K562 (cell line): ENCODE results near the gene CASKIN2. TPM values are rescaled to one million over a fixed set of nuclear protein-coding genes. Genes with fewer than 3 reads are reported as not detected.

Experiments
- ATF6 ChIP-seq: sonication (generic); formaldehyde crosslinking; IDR thresholded peaks from 2 replicates; pipeline ENCODE4 v1.4.0; 2020; ENCODE audit warnings: mild to moderate bottlenecking, missing genetic modification reagents
- JUND ChIP-seq, 2 experiments: IDR thresholded peaks; 2 replicates in 1 of 2; 3 replicates in 1 of 2; pipeline ENCODE4 v1.6.1; 2011; ENCODE audit warnings: borderline replicate concordance in 2 of 2, low read depth in 2 of 2, low read length in 2 of 2, improper control_type of control experiment in 1 of 2, missing biosample characterization in 1 of 2, missing genetic modification characterization in 1 of 2, missing genetic modification reagents in 1 of 2
- NCOA4 ChIP-seq: fragments of 450-650 bp; IDR thresholded peaks from 2 replicates; pipeline ENCODE4 v1.6.1; 2018; ENCODE audit warnings: mild to moderate bottlenecking; ENCODE audit not compliant: partially characterized antibody
- NFATC3 ChIP-seq: fragments of 450-650 bp; IDR thresholded peaks from 2 replicates; pipeline ENCODE4 v1.6.1; 2017; ENCODE audit warnings: mild to moderate bottlenecking
- POLR2B ChIP-seq: fragments of 450-650 bp; IDR thresholded peaks from 2 replicates; pipeline ENCODE4 v1.6.1; 2018; ENCODE audit warnings: low read depth; ENCODE audit not compliant: partially characterized antibody
- RAD21 ChIP-seq, 2 experiments: fragments of 250-450 bp in 1 of 2; fragments of 450-650 bp in 1 of 2; sonication (Bioruptor Pico) in 1 of 2; formaldehyde crosslinking in 1 of 2; IDR thresholded peaks in 1 of 2; conservative IDR thresholded peaks in 1 of 2; 2 replicates each; pipeline versions ENCODE4 v1.4.0 to v1.8.0; 2020 to 2022; ENCODE audit warnings: mild to moderate bottlenecking in 2 of 2, moderate library complexity in 1 of 2
- RBM25 ChIP-seq: fragments of 200-400 bp; formaldehyde crosslinking; IDR thresholded peaks from 2 replicates; pipeline ENCODE4 v1.6.1; 2018; ENCODE audit warnings: low read length, low read depth, moderate library complexity; ENCODE audit not compliant: severe bottlenecking
- TRIM24 ChIP-seq, 2 experiments: fragments of 450-650 bp; IDR thresholded peaks; 2 replicates each; pipeline ENCODE4 v1.6.1; 2016
- ZNF232 ChIP-seq: sonication (generic); formaldehyde crosslinking; IDR thresholded peaks from 2 replicates; pipeline ENCODE4 v1.8.0; 2022; ENCODE audit warnings: mild to moderate bottlenecking, missing genetic modification reagents
- ZNF511 ChIP-seq: sonication (generic); formaldehyde crosslinking; IDR thresholded peaks from 2 replicates; pipeline ENCODE4 v1.8.0; 2022; ENCODE audit warnings: mild to moderate bottlenecking, missing genetic modification reagents
- ZNF512 ChIP-seq: IDR thresholded peaks from 2 replicates; pipeline ENCODE4 v1.6.1; 2016; ENCODE audit warnings: missing genetic modification characterization, missing compliant biosample characterization
- polyA plus RNA-seq, 8 experiments: library from polyadenylated mRNA; depleted of rRNA in 4 of 8; stranded (reverse) in 5 of 8; unstranded in 3 of 8; fragments of >200 nt; fragmentation: Nextera tagmentation in 2 of 8; fragmentation: Illumina TruSeq in 1 of 8; extraction: Ambion mirVana in 2 of 8; extraction: Trizol in 1 of 8; gene quantifications; 2 replicates each; pipeline versions ENCODE4 v1.2.1 to v1.2.3, GENCODE V29; 2011 to 2014; ENCODE audit warnings: inconsistent platforms in 1 of 8, missing spikeins in 1 of 8
- total RNA-seq, 7 experiments: library from RNA; depleted of rRNA in 6 of 7; stranded (reverse); fragments of >200 nt in 6 of 7; fragmentation: Illumina TruSeq in 2 of 7; extraction: Trizol in 2 of 7; gene quantifications; 2 replicates each; pipeline versions ENCODE4 v1.2.1 to v1.2.3, GENCODE V29; 2011 to 2021; ENCODE audit warnings: low replicate concordance in 1 of 7
- TF ChIP-seq, protein P1 (sequence below): IDR thresholded peaks from 2 replicates; pipeline ENCODE4 v1.6.1; 2011; ENCODE audit warnings: borderline replicate concordance, low read depth, mild to moderate bottlenecking, moderate library complexity, low read length; ENCODE audit not compliant: insufficient read depth, poor library complexity, severe bottlenecking

CASKIN2 gene
- total and polyA plus RNA-seq, 9 of the 15 experiments (the other 6 are each of a cell fraction or from before 2014, with no cell fraction given) = 0.01 to 12.2 (median 2.1) TPM

DNA sequence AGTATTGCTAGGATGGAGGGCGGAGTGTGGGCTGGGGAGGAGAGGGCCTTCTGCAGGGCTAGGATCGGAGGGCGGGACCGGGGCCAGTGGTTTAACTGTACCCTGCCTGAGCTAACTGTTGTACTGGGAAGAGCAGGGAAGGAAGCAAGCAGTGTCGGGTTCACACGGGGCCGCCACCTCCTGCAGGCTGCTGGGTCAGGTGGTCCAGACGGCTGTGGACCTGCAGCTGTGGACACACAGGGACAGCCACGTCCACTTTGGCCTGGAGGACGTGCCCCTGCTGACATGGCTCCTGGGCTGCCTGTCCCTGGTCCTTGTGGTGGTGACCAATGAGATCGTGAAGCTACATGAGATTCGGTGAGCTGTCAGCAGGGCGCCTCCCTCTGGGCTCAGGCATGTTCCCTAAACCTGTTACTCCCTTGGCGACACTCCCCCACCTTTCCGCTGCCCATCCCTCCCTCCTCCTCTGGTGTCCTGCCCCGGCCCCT lies 16.6 kb downstream of the CASKIN2 start (continued):
- TF ChIP-seq, protein P1, sequence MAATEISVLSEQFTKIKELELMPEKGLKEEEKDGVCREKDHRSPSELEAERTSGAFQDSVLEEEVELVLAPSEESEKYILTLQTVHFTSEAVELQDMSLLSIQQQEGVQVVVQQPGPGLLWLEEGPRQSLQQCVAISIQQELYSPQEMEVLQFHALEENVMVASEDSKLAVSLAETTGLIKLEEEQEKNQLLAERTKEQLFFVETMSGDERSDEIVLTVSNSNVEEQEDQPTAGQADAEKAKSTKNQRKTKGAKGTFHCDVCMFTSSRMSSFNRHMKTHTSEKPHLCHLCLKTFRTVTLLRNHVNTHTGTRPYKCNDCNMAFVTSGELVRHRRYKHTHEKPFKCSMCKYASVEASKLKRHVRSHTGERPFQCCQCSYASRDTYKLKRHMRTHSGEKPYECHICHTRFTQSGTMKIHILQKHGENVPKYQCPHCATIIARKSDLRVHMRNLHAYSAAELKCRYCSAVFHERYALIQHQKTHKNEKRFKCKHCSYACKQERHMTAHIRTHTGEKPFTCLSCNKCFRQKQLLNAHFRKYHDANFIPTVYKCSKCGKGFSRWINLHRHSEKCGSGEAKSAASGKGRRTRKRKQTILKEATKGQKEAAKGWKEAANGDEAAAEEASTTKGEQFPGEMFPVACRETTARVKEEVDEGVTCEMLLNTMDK = peak; percentile 22
- no peak for TF ChIP-seq ZNF232 (CRISPR knock-in tag)
- no peak for TF ChIP-seq ZNF512 (tag)
- peak in 1 of 2 experiments; percentile 45; a peak in 1 of 4 replicates for TF ChIP-seq RAD21 (CRISPR knock-in tag; conservative IDR thresholded peaks at IDR 0.05 in 1 of 2, IDR thresholded peaks at IDR 0.05 in 1 of 2)
- TF ChIP-seq TRIM24 (IDR thresholded peaks at IDR 0.05) = no peak
- TF ChIP-seq JUND (IDR thresholded peaks at IDR 0.05; ENCODE audit: borderline replicate concordance, low read depth, low read length) = no peak
- no peak for TF ChIP-seq JUND (tag; IDR thresholded peaks at IDR 0.05; ENCODE audit: borderline replicate concordance, low read depth, low read length)
- no peak for TF ChIP-seq POLR2B
- TF ChIP-seq NFATC3 = no peak
- no peak for TF ChIP-seq RBM25
- no peak for TF ChIP-seq ZNF511
- TF ChIP-seq ATF6 (CRISPR knock-in tag) = no peak
- TF ChIP-seq NCOA4 = no peak
